AG08396 (cell line): ENCODE results near the gene TFAM.
A peak's percentile ranks its signal among the peaks of the same experiment; 100 is the strongest.

Source experiments
- DNase-seq: peaks from one replicate; pipeline ENCODE4 v3.0.0; 2012; ENCODE audit warnings: low spot score, mixed read lengths

Gene TFAM

DNA sequence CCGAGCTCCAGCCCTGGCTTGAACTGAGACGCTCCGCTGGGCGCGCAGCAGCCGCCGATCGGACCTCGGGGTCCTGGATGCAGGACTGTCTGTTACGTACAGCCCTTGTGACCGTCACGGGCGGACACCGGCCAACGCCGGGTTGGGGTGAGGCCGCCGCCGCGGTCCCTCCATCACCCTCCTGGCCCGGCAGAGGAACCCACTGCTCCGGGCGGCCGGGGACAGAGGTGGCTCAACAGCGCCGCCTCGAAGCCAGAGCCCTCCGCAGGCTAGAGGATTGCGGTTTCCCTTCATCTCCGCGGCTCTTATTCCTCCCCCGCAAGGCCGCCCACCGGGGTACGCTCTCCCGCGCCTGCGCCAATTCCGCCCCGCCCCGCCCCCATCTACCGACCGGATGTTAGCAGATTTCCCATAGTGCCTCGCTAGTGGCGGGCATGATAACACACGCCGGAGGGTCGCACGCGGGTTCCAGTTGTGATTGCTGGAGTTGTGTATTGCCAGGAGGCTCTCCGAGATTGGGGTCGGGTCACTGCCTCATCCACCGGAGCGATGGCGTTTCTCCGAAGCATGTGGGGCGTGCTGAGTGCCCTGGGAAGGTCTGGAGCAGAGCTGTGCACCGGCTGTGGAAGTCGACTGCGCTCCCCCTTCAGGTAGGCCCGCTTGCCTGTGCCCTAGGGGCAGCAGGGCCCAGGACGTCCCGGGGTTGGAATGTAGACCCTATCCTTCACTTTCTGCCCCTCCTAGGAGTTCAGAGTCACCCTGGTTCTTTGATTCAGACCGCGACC is at the start of gene TFAM:
TSS of gene TFAM (plus strand) at position 412 of the 785 bp plus-strand sequence. CDS start at position 550, 138 bp downstream.
- DNase-seq, result peak; percentile 96

DNA sequence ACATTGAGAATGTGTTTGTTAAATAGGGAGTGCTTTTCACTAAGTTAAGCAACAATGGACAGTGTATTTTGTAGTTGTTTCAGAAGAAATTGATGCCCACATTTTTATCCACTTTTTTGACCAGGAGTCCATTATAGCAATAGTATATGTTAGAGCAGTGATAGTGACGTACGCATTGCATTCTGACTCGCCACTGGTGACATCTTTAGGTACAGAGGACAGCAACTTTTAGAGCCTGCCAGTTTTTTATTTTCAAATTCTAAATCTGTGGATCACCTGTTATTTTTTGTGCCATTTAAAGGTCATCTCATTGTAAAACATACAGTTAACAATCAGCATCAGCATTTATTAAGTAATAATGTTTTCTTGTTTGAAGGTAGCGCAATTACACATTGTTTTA is 49.0 kb upstream of the TFAM start:
- DNase-seq, result no peak

DNA sequence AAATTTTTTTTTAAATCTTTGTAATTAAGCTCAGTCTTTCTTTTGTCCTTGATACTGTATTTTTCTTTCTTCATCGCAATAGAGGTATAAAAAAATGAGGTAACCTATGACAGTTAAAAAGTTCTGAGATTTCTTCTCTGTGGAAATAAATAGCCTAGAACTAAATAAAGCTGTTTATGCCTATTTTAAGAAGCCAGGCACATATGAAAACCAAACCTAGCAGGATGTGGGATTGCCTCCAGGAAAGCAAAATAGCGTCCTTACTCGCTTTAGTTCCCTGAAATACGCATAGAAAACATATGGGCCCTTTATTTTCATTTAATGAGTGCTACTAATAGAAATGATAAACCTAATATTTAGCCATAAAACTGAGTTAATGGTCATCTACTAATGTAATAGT is 43.8 kb upstream of the TFAM start:
- no peak for DNase-seq

DNA sequence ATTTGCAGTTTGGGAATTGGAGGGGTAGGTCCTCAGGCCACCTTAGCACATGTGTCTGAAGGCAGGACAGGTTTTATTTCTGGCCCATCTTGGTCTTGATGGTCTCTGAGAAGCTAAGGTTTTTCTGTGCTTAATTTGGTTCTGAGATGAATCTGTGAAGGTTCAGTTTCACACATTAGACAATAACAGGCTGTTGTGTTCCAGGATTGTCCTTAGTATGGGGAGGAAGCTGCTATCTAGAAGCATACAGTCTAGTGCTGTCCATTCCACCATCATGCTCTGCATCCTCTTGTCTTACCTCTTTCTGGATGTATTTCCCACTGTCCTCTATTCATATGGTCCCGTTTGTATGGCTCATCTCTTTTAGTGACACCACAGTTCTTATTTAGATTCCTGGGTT is 43.3 kb upstream of the TFAM start:
- no peak for DNase-seq

DNA sequence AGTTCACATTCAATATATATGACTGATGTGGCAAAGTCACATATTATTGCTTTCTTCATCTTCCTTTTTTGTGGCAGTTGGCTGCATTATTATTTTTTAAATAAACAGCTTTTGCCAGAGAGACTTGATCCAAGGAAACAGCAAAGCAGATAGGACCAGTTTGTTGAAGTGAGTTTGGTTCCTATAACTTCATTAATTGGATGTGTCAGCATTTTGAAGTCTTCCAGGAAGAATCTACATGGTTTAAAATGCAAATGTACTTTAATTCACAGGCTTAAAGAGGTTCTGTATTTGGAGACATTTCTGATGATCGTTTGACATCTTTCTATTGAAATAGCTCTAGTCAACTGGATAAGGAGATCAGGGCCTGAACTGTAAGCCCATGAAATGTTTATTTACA is 37.2 kb upstream of the TFAM start:
- no peak for DNase-seq

DNA sequence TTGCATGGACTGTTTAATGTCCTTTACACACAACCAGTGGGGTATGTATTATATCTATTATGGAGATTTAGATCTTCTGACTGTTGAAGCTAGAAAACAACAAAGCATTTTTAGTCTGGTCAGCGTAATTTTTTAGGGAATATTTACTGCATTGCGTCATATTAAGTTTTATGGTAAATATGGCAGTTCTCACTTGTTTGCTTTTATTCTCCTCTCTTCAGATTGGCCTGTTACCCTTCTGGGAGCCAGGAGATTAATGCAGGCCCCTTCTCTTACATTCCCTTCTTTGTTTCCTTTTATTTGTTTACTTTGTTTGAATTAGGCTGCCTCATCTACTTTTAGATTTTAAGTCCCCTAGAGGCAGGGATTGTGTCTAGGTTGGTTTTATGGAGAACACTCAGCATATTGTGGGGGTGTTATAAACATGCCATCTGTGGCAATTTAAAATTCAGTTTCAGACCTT is 36.6 kb upstream of the TFAM start:
- no peak for DNase-seq

DNA sequence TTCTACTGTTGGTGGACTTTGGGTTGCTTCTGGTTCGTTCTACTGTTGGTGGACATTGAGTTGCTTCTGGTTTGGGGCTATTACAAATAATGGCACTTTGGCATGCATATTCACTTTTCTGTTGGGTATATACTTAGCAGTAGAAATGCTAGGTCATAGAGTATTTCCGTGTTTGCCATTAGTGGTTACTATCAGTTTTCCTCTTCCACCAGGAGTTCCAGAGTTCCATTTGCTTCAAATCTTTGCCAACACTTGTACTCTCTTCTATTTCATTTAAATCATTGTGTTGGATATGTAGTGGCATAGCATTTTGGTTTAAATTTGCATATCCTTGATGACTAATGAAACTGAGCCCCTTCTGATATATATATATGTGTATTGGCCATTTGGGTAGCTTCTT is 35.2 kb upstream of the TFAM start:
- DNase-seq, result no peak

DNA sequence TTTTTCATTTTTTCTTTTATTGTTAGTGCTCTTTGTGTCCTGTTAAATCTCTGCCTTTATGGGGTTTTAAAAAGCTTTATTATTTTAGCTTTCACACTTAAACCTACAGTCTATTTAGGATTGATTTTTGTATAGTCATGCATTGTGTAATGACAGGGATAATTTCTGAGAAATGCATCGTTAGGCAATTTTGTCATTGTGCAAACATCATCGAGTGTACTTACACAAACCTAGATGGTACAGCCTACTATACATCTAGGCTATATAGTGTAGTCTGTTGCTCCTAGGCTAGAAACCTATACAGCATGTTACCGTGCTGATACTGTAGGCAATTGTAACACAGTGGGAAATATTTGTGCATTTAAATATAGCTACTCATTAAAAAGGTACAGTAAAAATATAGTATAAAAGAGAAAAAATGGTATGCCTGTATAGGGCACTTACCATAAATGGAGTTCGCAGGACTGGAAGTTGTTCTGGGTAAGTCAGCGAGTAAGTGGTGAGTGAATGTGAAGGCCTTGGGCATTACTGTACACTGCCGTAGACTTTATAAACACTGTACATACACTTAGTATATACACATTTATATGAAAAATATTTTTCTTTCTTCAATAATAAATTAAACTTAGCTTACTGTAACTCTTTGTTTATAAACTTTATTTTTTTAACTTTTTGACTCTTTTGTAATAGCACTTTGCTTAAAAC is 34.4 kb upstream of the TFAM start:
- DNase-seq, result no peak

DNA sequence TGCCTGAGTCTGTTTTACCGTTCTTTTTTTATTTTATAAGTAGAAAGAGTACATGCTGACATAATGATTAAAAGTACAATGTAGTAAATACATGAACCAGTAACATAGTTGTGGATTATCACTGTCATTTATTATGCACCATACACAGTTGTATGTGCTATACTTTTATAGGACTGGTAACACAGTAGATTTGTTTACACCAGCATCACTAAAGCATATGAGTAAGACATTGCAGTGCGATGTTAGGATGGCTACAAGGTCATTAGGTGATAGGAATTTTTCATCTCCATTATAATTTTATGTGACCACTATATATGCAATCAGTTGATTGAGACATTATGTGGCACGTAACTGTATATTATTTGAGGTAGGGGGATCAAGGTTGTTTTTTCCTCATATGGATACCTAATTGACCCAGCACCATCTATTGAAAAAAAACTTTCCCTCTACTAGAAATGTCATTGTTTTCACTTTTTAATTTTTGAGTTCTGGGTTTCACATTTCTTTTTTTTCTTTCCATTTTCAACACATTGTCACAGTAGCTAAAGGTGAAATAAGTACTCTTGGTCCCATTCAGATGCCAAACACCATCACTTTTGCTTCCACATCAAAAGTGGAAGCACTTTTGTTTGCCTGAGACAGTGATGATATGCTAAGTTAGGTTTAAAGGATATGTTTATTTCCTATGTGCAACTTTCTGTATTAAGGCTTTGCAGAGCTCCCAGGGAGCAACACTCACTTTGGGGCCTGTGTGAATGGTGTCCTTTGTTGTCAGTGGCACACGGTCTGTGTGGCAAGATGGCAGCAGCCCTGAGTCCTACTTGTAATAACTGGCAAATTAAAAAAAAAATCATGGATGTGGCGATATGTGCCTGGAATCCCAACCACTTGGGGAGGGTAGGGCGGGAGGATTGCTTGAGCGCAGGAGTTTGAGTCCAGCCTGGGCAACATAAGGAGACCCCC is 33.3 kb upstream of the TFAM start:
- no peak for DNase-seq

DNA sequence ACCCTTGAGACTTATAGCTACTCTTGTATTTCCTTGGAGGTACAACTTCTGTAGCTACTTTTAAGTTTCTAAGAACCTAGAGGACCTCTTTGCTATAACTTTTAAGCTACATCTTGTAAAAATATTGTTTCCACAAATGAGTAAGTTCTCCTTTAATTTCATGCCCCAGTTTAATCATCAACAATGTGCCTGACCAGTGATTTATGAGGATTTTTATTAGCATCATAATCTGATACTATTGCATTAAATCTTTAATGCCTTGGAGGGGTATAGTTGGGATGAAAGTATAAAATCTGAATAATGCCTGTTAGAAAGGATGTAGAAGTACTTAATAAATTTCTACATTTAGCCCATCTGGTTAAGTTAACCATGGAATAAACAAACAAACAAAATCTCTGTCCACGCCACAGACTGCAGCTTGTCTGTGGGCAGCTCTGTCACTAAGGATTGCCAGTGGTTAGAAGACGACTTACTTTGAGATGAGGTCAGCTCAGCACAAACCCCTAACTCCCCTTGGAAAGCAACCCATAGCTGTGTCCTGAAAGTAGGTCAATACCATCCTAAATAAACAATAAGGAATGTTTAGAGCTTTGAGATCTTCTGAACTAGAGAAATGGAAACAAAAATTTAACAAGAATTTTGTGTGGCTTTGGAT is 32.1 kb upstream of the TFAM start:
- DNase-seq, result no peak

DNA sequence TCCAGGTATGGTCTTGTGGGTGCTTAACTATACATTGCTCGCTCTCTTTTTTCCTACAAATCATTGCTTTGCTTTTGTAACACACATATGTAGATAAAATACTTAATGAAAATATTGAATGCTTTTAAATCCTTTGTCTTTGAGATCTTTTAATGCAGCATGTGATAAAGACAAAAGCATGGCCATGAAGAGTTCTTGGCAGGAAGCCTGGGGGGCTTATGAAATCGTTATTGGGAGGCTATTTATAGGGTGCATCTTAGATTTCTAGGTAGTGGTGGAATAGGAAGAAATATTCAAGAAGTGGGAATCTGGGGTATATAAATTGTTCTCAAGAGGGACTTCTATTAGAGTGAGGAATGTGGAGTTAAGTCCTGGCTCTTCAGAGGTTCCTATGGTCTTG is 28.5 kb upstream of the TFAM start:
- no peak for DNase-seq

DNA sequence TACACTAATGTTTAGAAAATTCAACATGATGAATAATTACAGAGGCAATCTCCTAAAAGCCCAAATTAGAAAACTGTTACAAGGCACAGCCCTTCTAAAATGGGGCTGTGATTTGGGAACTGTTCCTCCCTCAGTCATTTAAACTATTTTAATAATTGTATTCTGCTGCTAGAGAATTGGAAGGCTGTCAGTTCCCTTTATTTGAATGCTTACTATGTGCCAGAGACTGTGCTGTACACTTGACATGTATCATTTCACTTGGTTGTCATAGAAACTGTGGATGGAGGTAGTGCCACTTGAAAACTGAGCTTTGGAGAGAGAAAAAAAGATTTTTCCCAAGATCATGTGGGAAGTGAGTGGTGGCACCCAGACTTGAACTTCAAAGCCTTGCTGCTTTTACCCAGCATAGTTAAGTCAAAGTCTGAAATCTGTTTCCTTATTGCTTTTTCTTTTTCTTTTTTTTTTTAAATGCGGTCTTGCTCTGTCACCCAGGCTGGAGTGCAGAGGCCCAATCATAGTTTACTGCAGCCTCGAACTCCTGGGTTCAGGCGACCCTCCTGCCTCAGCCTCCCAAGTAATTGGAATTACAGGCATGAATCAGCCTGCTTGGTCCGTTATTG is 26.8 kb upstream of the TFAM start:
- no peak for DNase-seq

DNA sequence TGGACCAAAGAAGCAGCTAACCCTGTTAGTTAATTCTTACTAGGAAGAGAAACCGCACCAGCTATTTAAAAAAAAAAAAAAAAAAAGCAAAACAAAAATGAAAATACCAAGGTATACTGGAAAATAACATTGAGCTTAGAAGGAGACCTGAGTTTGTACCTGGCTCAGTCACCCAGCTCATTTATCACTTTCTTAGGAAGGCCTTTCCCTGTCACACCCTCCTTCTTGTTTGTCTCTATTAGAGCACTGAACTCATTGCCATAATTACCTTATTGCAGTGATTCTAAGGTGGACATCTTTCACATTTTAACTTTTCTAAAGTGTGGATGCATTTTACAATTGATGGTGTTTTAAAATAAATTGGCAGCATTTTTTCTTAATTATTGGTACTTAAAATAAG is 26.3 kb upstream of the TFAM start:
- no peak for DNase-seq

DNA sequence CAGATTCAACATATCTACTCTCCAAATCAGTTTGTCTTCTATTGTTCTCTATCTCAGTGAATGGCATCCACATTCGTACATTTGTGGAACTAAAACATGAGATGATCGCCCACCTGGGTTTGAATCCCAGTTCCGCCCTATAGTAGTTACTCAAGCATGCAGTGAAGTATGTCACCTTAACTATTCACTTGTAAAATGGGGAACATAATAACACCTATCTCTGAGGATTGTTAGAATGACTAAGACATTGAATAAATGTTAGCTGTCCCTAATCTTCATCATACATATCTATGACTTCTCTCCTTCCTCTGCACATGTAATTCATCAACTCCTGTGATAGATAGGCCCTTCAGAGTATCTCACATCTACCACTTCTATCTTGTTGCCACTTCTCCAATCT is 25.7 kb upstream of the TFAM start:
- no peak for DNase-seq

DNA sequence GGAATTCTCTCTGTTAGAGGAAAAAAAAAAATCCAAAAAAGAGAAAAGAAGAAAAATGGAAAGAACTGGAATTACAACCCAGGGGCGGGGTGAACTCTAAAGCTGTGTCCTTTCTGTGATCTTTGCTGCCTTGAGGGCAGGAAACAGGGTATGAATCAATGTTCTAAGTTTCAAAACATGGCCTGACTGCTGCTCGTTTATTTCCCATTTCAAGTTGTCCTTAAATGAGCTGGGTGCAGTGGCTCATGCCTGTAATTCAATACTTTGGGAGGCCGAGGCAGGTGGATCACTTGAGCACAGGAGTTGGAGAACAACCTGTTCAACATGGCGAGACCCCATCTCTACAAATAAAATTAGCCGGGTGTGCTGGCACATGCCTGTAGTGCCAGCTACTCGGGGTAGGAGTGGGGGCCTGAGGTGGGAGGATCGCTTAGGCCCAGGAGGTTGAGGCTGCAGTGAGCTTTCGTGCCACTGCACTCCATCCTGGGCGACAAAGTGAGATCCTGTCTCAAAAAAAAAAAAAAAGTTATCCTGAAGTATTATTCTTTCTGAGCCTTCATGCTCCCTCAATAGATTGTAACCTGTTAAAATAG is 24.7 kb upstream of the TFAM start:
- no peak for DNase-seq

DNA sequence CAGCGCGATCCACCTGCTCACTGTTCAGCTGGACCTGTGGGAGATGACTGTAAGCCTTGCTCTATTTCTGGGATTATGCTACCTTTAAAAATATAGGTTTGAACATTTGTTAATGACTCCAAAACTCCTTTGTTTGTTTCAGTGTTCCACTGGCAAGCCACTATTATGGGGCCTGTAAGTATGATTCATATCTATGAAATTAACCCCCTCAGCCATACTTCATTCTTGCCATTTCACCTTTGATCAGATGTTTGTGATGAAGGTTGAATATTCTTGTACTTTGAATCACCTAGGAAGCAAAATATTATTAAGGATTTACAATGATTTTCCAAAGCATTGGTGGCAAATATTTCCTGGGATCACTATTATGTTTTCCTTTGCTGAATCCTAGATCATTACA is 23.9 kb upstream of the TFAM start:
- DNase-seq, result no peak

DNA sequence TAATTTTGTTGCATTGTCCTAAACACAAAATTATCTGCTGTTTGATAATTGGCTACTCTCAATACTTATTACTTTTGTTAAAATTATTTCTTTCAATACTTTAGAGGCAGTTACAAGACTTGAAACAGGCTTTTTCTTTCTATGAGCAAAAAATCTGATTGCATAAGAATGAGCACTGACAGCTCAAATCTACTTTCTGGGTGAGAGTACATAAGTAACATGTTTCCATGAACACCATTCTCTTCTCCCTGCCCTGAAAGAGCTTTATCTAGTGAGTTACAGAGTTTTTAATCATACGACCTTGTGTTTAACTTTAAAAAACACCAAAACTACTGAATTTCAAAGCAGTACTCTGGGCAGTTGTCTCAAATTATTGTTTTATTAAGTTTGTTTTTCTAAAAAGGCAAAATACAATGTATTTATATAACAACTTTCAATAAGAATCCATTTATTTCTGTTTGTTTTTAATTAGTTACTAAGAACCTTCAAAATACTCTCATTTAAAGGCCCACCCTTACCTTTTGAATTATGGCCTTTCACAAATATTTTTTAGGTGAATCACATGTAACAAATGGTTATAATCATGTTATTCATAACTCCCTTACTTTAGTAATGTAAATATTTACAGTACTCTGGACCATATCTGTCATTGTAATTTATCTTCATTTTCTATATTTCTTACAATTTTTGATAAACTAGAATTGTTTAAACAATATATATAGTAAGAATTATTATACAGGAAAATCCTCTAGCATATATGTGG is 23.0 kb upstream of the TFAM start:
- DNase-seq, result no peak

DNA sequence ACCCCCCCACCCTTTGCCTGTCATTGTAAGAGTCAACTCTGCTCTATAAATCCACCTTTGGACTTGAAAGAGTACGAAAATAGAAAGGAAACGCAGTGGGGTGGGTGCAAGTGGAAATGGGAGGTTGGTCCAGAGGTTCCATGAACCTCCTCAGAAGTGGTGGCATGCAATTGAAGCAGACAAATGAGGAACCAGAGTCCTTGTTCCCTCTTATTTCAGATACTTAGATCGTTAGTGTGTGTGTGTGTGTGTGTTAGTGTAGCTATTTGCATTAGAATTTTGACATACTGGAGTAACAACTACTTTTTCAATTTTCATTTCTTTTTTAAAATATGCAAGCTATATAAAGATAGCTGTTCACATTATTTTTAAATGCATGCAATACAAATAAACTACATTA is 18.1 kb upstream of the TFAM start:
- no peak for DNase-seq

DNA sequence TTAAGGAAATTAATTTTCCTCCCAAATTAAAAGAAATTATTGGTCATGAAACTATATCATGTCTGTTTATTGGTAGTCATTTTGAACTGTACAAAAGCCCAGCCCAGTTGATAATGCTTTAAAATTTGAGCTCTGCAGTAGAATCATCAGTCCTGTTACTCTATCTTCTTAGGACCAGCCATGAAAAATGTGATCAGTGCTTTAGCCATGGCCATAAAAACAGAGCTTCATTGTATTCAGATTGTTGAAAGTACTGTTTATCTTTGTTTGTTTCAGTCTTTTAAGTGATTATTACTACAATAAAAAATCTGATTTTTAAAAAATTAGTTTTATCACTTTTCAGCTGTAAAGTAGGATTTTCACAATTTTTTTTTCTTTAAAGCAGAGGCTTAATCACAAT is 13.7 kb upstream of the TFAM start:
- no peak for DNase-seq
